NB4 (cell line): Measurements from ENCODE around the gene ZBTB5.

ENCODE experiments used
- CTCF ChIP-seq: IDR thresholded peaks from one replicate; pipeline ENCODE4 v1.5.1; 2012; ENCODE audit warnings: low read depth, low read length
- MAX ChIP-seq: IDR thresholded peaks from 2 replicates; pipeline ENCODE4 v1.6.1; 2011; ENCODE audit warnings: low read depth, low read length
- POLR2A ChIP-seq: IDR thresholded peaks from 2 replicates; pipeline ENCODE4 v1.6.1; 2011; ENCODE audit warnings: mild to moderate bottlenecking; ENCODE audit not compliant: insufficient read length; ENCODE audit errors: extremely low read depth

- TF ChIP-seq CTCF, result no peak
- TF ChIP-seq POLR2A, result peak; percentile 61
- peak; percentile 48 for TF ChIP-seq MAX
Observed at GRCh38 chr9:37465249-37466036, at the start of gene ZBTB5.
